GM12892 (cell line): Measurements from ENCODE around the gene NAV3.

ENCODE experiments used
- POLR2A ChIP-seq: IDR thresholded peaks from 2 replicates; pipeline ENCODE4 v1.6.1; 2011; ENCODE audit warnings: low read depth, low read length, control low read depth
- POLR2AphosphoS5 ChIP-seq: IDR thresholded peaks from 2 replicates; pipeline ENCODE4 v1.6.1; 2011; ENCODE audit warnings: low read depth, low read length, control low read depth
- TAF1 ChIP-seq: IDR thresholded peaks from 2 replicates; pipeline ENCODE4 v1.6.1; 2011; ENCODE audit warnings: low read depth, mild to moderate bottlenecking, control low read depth, low read length, borderline replicate concordance

- TF ChIP-seq POLR2A: no peak
- no peak for TF ChIP-seq POLR2AphosphoS5
- no peak for TF ChIP-seq TAF1
These were observed 87.4 kb downstream of the NAV3 start for GRCh38 chr12:77918046-77918445.
